Mesenchymal stem cell (in vitro differentiated cells and primary cell): ENCODE measurements around the gene TRPM4.

ENCODE experiments used
- DNase-seq: peaks from one replicate; pipeline ENCODE4 v3.0.0-alpha.2; 2013
- H2AFZ ChIP-seq: one replicate; pipeline ENCODE4 v1.6.1; 2013; ENCODE audit warnings: low read depth, mild to moderate bottlenecking, control low read depth, inconsistent platforms, low read length, moderate library complexity
- H2AK5ac ChIP-seq: 2 replicates; pipeline ENCODE4 v1.6.1; 2013; ENCODE audit warnings: low read length, moderate library complexity, mild to moderate bottlenecking, inconsistent platforms; ENCODE audit not compliant: severe bottlenecking
- H2BK120ac ChIP-seq: one replicate; pipeline ENCODE4 v1.6.1; 2013; ENCODE audit warnings: low read depth, mild to moderate bottlenecking, inconsistent platforms, low read length, moderate library complexity
- H2BK12ac ChIP-seq, 2 experiments: one replicate each; pipeline ENCODE4 v1.6.1; 2013; ENCODE audit warnings: inconsistent platforms in 2 of 2, low read length in 2 of 2, mild to moderate bottlenecking in 2 of 2, moderate library complexity in 2 of 2, control low read depth in 1 of 2
- H2BK15ac ChIP-seq: one replicate; pipeline ENCODE4 v1.6.1; 2013; ENCODE audit warnings: mild to moderate bottlenecking, low read depth, inconsistent platforms; ENCODE audit not compliant: poor library complexity, severe bottlenecking
- H2BK5ac ChIP-seq: 2 replicates; pipeline ENCODE4 v1.6.1; 2013; ENCODE audit warnings: low read depth, mild to moderate bottlenecking, low read length, control low read depth, inconsistent platforms; ENCODE audit not compliant: poor library complexity, severe bottlenecking
- H3K14ac ChIP-seq, 2 experiments: one replicate each; pipeline ENCODE4 v1.6.1; 2013; ENCODE audit warnings: inconsistent platforms in 2 of 2, low read length in 2 of 2, control low read depth in 1 of 2, mild to moderate bottlenecking in 1 of 2, moderate library complexity in 1 of 2
- H3K18ac ChIP-seq, 2 experiments: one replicate each; pipeline ENCODE4 v1.6.1; 2013; ENCODE audit warnings: inconsistent platforms in 2 of 2, low read length in 2 of 2, control low read depth in 1 of 2, low read depth in 1 of 2, mild to moderate bottlenecking in 1 of 2
- H3K23ac ChIP-seq, 2 experiments: one replicate each; pipeline ENCODE4 v1.6.1; 2013; ENCODE audit warnings: inconsistent platforms in 2 of 2, low read length in 2 of 2, mild to moderate bottlenecking in 2 of 2, moderate library complexity in 2 of 2, control low read depth in 1 of 2
- H3K27ac ChIP-seq: 2 replicates; pipeline ENCODE4 v1.5.1; 2013; ENCODE audit warnings: mild to moderate bottlenecking, moderate library complexity, low read length, control low read depth, inconsistent platforms; ENCODE audit not compliant: poor library complexity, severe bottlenecking
- H3K27me3 ChIP-seq, 2 experiments: 2 replicates each; pipeline versions ENCODE4 v1.6.1 to v1.7.0; 2013; ENCODE audit warnings: low read length in 2 of 2, mild to moderate bottlenecking in 2 of 2, moderate library complexity in 2 of 2, control low read depth in 1 of 2, inconsistent platforms in 1 of 2; ENCODE audit not compliant: control insufficient read depth in 1 of 2, insufficient read depth in 1 of 2
- H3K36me3 ChIP-seq, 2 experiments: 2 replicates each; pipeline versions ENCODE4 v1.6.1 to v1.7.0; 2013; ENCODE audit warnings: low read length in 2 of 2, control low read depth in 1 of 2, inconsistent platforms in 1 of 2, low read depth in 1 of 2, mild to moderate bottlenecking in 1 of 2; ENCODE audit not compliant: insufficient read depth in 2 of 2, control insufficient read depth in 1 of 2
- H3K4ac ChIP-seq, 2 experiments: one replicate each; pipeline ENCODE4 v1.6.1; 2013; ENCODE audit warnings: inconsistent platforms in 2 of 2, low read length in 2 of 2, mild to moderate bottlenecking in 2 of 2, moderate library complexity in 2 of 2, control low read depth in 1 of 2, low read depth in 1 of 2
- H3K4me1 ChIP-seq: 2 replicates; pipeline ENCODE4 v1.6.1; 2013; ENCODE audit warnings: low read depth, low read length, control low read depth; ENCODE audit not compliant: control insufficient read depth, insufficient read depth
- H3K4me2 ChIP-seq: 2 replicates; pipeline ENCODE4 v1.6.1; 2013; ENCODE audit warnings: low read length, mild to moderate bottlenecking, inconsistent platforms; ENCODE audit not compliant: poor library complexity, severe bottlenecking
- H3K4me3 ChIP-seq, 2 experiments: 2 replicates each; pipeline versions ENCODE4 v1.5.1 to v1.7.0; 2013; ENCODE audit warnings: low read length in 2 of 2, mild to moderate bottlenecking in 2 of 2, control low read depth in 1 of 2, low read depth in 1 of 2; ENCODE audit not compliant: insufficient read depth in 1 of 2
- H3K79me1 ChIP-seq: replicated peaks from 2 replicates; pipeline ENCODE4 v1.6.1; 2013; ENCODE audit warnings: mild to moderate bottlenecking, control low read depth, low read length, inconsistent platforms; ENCODE audit not compliant: poor library complexity, severe bottlenecking
- H3K9ac ChIP-seq: 2 replicates; pipeline ENCODE4 v1.7.0; 2013; ENCODE audit warnings: mild to moderate bottlenecking, low read length, moderate library complexity
- H3K9me3 ChIP-seq: 2 replicates; pipeline ENCODE4 v1.7.0; 2013; ENCODE audit warnings: mild to moderate bottlenecking, low read length; ENCODE audit not compliant: control insufficient read depth
- H4K8ac ChIP-seq: one replicate; pipeline ENCODE4 v1.6.1; 2013; ENCODE audit warnings: inconsistent platforms, mild to moderate bottlenecking, low read length, moderate library complexity
- H4K91ac ChIP-seq: one replicate; pipeline ENCODE4 v1.6.1; 2013; ENCODE audit warnings: mild to moderate bottlenecking, low read length, inconsistent platforms
- WGBS: methylation state at CpG from one replicate; pipeline ENCODE4 v1.1.7; 2013; ENCODE audit warnings: mixed read lengths; 5-methylcytosine and 5-hydroxymethylcytosine counted together

The TRPM4 gene

GRCh38 chr19:49160450-49161189 is 3.0 kb downstream of the TRPM4 start:
- Histone ChIP-seq H3K4me2 (no peak overlapping the region), H3K4ac (no peak overlapping the region), H2BK120ac (no peak overlapping the region), H4K8ac (no peak overlapping the region), H3K14ac (peak overlapping the region in 1 of 2 experiments; percentile 41), H3K4me1 (peaks cover 21% of the 10 kb centered on the region), H2BK12ac (no peak overlapping the region), H3K79me1 (peaks cover 17% of the 10 kb centered on the region), H3K4me3 (no peak overlapping the region), H2BK15ac (no peak overlapping the region), H2AK5ac (no peak overlapping the region), H3K36me3 (peaks cover 4 to 15% of the 10 kb centered on the region in 2 experiments), H4K91ac (no peak overlapping the region), H3K9ac (no peak overlapping the region), H2AFZ (no peak overlapping the region), H3K18ac (no peak overlapping the region), H2BK5ac (no peak overlapping the region), H3K27ac (no peak overlapping the region), H3K23ac (no peak overlapping the region), H3K27me3 (peaks cover 7 to 9% of the 10 kb centered on the region in 2 experiments), H3K9me3 (no peaks in the 10 kb centered on the region)
- 95% methylated on average over 13 of the region's 13 CpGs for WGBS
- DNase-seq, result no peak

GRCh38 chr19:49161987-49162386 is 4.4 kb downstream of the TRPM4 start:
- WGBS, result 66% methylated on average over 4 of the region's 4 CpGs
- Histone ChIP-seq H4K91ac (no peak overlapping the region), H3K9me3 (no peaks in the 10 kb centered on the region), H3K36me3 (peaks cover 5 to 22% of the 10 kb centered on the region in 2 experiments), H3K18ac (no peak overlapping the region), H2BK120ac (no peak overlapping the region), H3K4me1 (peaks cover 24% of the 10 kb centered on the region), H3K4ac (no peak overlapping the region), H3K4me3 (no peak overlapping the region), H3K14ac (no peak overlapping the region), H3K27ac (no peak overlapping the region), H4K8ac (no peak overlapping the region), H2AK5ac (no peak overlapping the region), H3K79me1 (peaks cover 21% of the 10 kb centered on the region), H3K27me3 (no peaks in the 10 kb centered on the region), H2AFZ (no peak overlapping the region), H3K4me2 (no peak overlapping the region), H2BK12ac (no peak overlapping the region), H2BK15ac (no peak overlapping the region), H2BK5ac (no peak overlapping the region), H3K9ac (no peak overlapping the region), H3K23ac (no peak overlapping the region)
- no peak for DNase-seq

GRCh38 chr19:49165111-49165750 is 7.6 kb downstream of the TRPM4 start:
- Histone ChIP-seq H3K4ac (no peak overlapping the region), H3K79me1 (peaks cover 12% of the 10 kb centered on the region), H3K4me2 (no peak overlapping the region), H2BK120ac (no peak overlapping the region), H3K4me1 (peaks cover 20% of the 10 kb centered on the region), H2BK12ac (no peak overlapping the region), H3K4me3 (no peak overlapping the region), H3K36me3 (peaks cover 11 to 36% of the 10 kb centered on the region in 2 experiments), H2BK15ac (no peak overlapping the region), H3K23ac (no peak overlapping the region), H4K8ac (no peak overlapping the region), H3K18ac (no peak overlapping the region), H4K91ac (no peak overlapping the region), H3K9me3 (no peaks in the 10 kb centered on the region), H2AFZ (no peak overlapping the region), H3K27me3 (no peaks in the 10 kb centered on the region), H3K14ac (no peak overlapping the region), H3K27ac (no peak overlapping the region), H2BK5ac (no peak overlapping the region), H3K9ac (no peak overlapping the region), H2AK5ac (no peak overlapping the region)
- 69% methylated on average over 24 of the region's 24 CpGs for WGBS
- no peak for DNase-seq

- no peak overlapping the region for H2AFZ ChIP-seq
- no peak overlapping the region for H2BK15ac ChIP-seq
- no peak overlapping the region for H3K4me3 ChIP-seq
- peak overlapping the region in 1 of 2 experiments; percentile 37 for H2BK12ac ChIP-seq
- DNase-seq, result no peak
- H3K9me3 ChIP-seq, result no peaks in the 10 kb centered on the region
- H3K4ac ChIP-seq, result peak overlapping the region in 1 of 2 experiments; percentile 30
- H2AK5ac ChIP-seq, result no peak overlapping the region
- H3K14ac ChIP-seq, result no peak overlapping the region
- H4K8ac ChIP-seq, result peak overlapping the region; percentile 24
- no peak overlapping the region for H3K18ac ChIP-seq
- H3K4me2 ChIP-seq, result no peak overlapping the region
- H3K27ac ChIP-seq, result no peak overlapping the region
- WGBS, result 59% methylated on average over 30 of the region's 30 CpGs
- no peak overlapping the region for H3K23ac ChIP-seq
- no peak overlapping the region for H2BK120ac ChIP-seq
- no peak overlapping the region for H3K9ac ChIP-seq
- peak overlapping the region; percentile 11 for H4K91ac ChIP-seq
- peaks cover 18 to 32% of the 10 kb centered on the region in 2 experiments for H3K36me3 ChIP-seq
- H3K79me1 ChIP-seq, result peaks cover 10% of the 10 kb centered on the region
- no peak overlapping the region for H2BK5ac ChIP-seq
- H3K27me3 ChIP-seq, result no peaks in the 10 kb centered on the region
- H3K4me1 ChIP-seq, result peaks cover 19% of the 10 kb centered on the region
Measured at GRCh38 chr19:49165865-49166301, 8.3 kb downstream of the TRPM4 start.
